ENCODE results near the gene SV2A. TPM values are rescaled to one million over a fixed set of nuclear protein-coding genes. Genes with fewer than 3 reads are reported as not detected.

The SV2A gene
- polyA plus RNA-seq, 1 donor (not counting 4 experiments of a cell fraction or from before 2014, with no cell fraction given), result 0.28 TPM

DNA sequence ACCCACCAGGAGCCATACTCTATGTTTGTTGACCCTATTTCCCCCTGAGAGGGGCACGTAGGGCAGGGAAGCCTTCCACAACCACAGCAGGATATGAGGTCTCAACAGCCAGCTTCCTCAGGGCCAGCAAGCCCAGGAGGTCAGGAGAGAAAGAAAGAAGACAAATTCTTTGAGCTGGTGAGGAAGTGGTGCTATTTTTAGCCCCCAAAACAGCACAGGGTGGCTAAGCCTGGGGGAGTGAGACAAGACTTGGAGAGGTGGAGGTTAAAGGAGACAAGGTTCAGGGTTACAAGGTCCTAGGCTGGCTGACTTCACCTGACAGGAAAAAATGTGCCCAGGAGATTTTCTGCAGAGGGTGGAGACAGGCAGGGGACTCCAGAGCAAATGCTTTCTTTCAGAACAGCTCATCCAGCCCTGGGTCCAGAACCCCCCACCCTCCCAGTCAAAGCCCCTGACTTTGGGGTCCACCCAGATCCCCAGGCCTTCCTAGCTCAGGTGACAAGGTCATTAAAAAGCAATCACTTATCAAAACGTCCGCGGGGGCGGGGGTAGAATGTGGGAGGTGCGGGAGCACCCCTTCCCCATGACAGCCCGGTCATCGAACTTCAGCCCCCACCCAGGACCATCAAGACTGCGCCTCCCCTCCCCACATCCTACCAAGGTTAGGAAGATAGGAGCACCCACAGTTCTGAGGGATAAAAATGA lies 1.3 kb downstream of the SV2A start:
- dilution Hi-C loops (cut with MboI; ENCODE audit: extremely low pct_ligation_motif_present, low sequenced_read_pairs), result no loop called here
- no peak for FAIRE-seq

DNA sequence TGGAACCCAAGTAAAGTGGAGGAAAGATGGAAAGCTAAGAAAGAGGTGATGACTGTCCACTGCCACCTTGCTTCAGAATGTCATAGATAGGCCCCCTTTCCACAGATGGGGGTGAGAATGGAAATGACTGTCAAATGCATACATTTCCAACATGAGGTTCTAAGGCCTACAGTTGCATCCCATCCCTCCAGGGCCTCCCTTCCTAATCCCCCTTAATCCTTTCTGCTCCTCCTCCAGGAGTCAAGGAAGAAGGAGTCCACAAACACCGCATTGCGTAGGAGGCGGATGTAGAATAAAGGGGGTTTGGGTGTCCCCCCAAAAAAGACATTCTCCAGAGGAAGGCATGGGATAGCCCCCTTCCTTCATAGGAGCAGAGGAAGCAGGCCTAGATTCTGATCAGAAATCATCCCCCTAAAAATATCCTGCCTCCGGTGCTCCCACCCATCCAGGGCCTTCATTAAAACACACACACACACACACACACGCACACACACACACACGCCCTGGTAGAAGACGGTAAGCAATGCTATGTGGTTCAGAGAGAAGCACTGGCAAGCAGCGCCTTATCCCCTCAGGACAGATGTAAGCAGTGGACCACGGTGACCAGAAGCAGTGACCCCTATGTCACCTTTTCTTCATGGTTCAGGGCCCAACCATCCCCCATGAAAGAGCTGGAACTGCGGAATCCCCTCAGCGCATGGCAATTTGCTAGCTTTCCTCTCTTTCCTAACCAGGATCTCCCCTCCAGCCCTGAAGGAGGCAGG lies 2.0 kb downstream of the SV2A start:
- Histone ChIP-seq H3K9me1 (ENCODE audit: control insufficient read depth, extremely low read depth, insufficient read depth, low read length) (no peaks in the 10 kb centered on the region), H4K20me1 (ENCODE audit: control insufficient read depth, extremely low read depth, insufficient read depth, low read length) (no peaks in the 10 kb centered on the region), H3K27me3 (ENCODE audit: control insufficient read depth, extremely low read depth, insufficient read depth, low read length) (peaks cover 15% of the 10 kb centered on the region), H3K36me3 (ENCODE audit: control insufficient read depth in 2 of 2, extremely low read depth in 1 of 2, insufficient read depth in 2 of 2, low read length in 2 of 2) (no peaks in the 10 kb centered on the region), H3K4me2 (ENCODE audit: control insufficient read depth, extremely low read depth, insufficient read depth, low read depth, low read length) (no peak overlapping the region), H3K4me1 (ENCODE audit: control insufficient read depth, extremely low read depth, insufficient read depth, low read length) (no peaks in the 10 kb centered on the region), H3K79me2 (ENCODE audit: control insufficient read depth, insufficient read depth, low read length) (no peaks in the 10 kb centered on the region), H3K27ac (ENCODE audit: control insufficient read depth, insufficient read depth, low read length) (no peak overlapping the region), H3K9me3 (ENCODE audit: control insufficient read depth, low read depth, low read length) (no peaks in the 10 kb centered on the region), H3K4me3 (ENCODE audit: control insufficient read depth in 2 of 3, extremely low read depth in 1 of 3, insufficient read depth in 2 of 3, low read depth in 1 of 3, low read length in 3 of 3) (no peak overlapping the region), H2AFZ (ENCODE audit: control insufficient read depth, low read length) (no peak overlapping the region), H3K9ac (ENCODE audit: control insufficient read depth, extremely low read depth, insufficient read depth, low read length) (no peak overlapping the region)
- FAIRE-seq, result no peak
- DNase-seq (ENCODE audit: low read depth, low spot score), result no peak
- no peak for TF ChIP-seq EZH2 (IDR thresholded peaks at IDR 0.05; ENCODE audit: low read length)
- TF ChIP-seq, protein P1, sequence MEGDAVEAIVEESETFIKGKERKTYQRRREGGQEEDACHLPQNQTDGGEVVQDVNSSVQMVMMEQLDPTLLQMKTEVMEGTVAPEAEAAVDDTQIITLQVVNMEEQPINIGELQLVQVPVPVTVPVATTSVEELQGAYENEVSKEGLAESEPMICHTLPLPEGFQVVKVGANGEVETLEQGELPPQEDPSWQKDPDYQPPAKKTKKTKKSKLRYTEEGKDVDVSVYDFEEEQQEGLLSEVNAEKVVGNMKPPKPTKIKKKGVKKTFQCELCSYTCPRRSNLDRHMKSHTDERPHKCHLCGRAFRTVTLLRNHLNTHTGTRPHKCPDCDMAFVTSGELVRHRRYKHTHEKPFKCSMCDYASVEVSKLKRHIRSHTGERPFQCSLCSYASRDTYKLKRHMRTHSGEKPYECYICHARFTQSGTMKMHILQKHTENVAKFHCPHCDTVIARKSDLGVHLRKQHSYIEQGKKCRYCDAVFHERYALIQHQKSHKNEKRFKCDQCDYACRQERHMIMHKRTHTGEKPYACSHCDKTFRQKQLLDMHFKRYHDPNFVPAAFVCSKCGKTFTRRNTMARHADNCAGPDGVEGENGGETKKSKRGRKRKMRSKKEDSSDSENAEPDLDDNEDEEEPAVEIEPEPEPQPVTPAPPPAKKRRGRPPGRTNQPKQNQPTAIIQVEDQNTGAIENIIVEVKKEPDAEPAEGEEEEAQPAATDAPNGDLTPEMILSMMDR (optimal IDR thresholded peaks at IDR 0.05 in 1 of 3, IDR thresholded peaks at IDR 0.05 in 1 of 3, conservative IDR thresholded peaks at IDR 0.05 in 1 of 3; ENCODE audit: extremely low read depth in 1 of 3, insufficient read depth in 2 of 3, low read length in 3 of 3), result no peak
- dilution Hi-C loops (cut with MboI; ENCODE audit: extremely low pct_ligation_motif_present, low sequenced_read_pairs), result no loop called here

More for the DNA sequence above, 1.3 kb downstream of the SV2A start:
- TF ChIP-seq EZH2 (IDR thresholded peaks at IDR 0.05; ENCODE audit: low read length), result no peak
- TF ChIP-seq, protein P1 (optimal IDR thresholded peaks at IDR 0.05 in 1 of 3, IDR thresholded peaks at IDR 0.05 in 1 of 3, conservative IDR thresholded peaks at IDR 0.05 in 1 of 3; ENCODE audit: extremely low read depth in 1 of 3, insufficient read depth in 2 of 3, low read length in 3 of 3), result no peak
- no peaks in the 10 kb centered on the region for H3K9me1 ChIP-seq (ENCODE audit: control insufficient read depth, extremely low read depth, insufficient read depth, low read length)
- no peaks in the 10 kb centered on the region for H3K9me3 ChIP-seq (ENCODE audit: control insufficient read depth, low read depth, low read length)
- H3K27me3 ChIP-seq (ENCODE audit: control insufficient read depth, extremely low read depth, insufficient read depth, low read length), result peaks cover 15% of the 10 kb centered on the region
- H3K4me3 ChIP-seq (ENCODE audit: control insufficient read depth in 2 of 3, extremely low read depth in 1 of 3, insufficient read depth in 2 of 3, low read depth in 1 of 3, low read length in 3 of 3), result no peak overlapping the region
- no peaks in the 10 kb centered on the region for H3K79me2 ChIP-seq (ENCODE audit: control insufficient read depth, insufficient read depth, low read length)
- H3K36me3 ChIP-seq (ENCODE audit: control insufficient read depth in 2 of 2, extremely low read depth in 1 of 2, insufficient read depth in 2 of 2, low read length in 2 of 2), result no peaks in the 10 kb centered on the region
- no peak for DNase-seq (ENCODE audit: low read depth, low spot score)
- H3K27ac ChIP-seq (ENCODE audit: control insufficient read depth, insufficient read depth, low read length), result no peak overlapping the region
- no peak overlapping the region for H3K4me2 ChIP-seq (ENCODE audit: control insufficient read depth, extremely low read depth, insufficient read depth, low read depth, low read length)
- no peaks in the 10 kb centered on the region for H3K4me1 ChIP-seq (ENCODE audit: control insufficient read depth, extremely low read depth, insufficient read depth, low read length)
- no peak overlapping the region for H3K9ac ChIP-seq (ENCODE audit: control insufficient read depth, extremely low read depth, insufficient read depth, low read length)
- H2AFZ ChIP-seq (ENCODE audit: control insufficient read depth, low read length), result no peak overlapping the region
- no peaks in the 10 kb centered on the region for H4K20me1 ChIP-seq (ENCODE audit: control insufficient read depth, extremely low read depth, insufficient read depth, low read length)

Data from keratinocyte (primary cell).